Activated naive CD8-positive, alpha-beta T cell (primary cell): ENCODE measurements around the gene ZNF417.
"Not testable (repeated sequence)": the region's sequence is repeated elsewhere in the genome, so short reads cannot be mapped to it uniquely, and the experiment has no call there.

Source experiments
- H3K27ac Mint-ChIP-seq: one replicate; pipeline ENCODE4 v1.8.0; 2021; ENCODE audit warnings: mixed read lengths
- H3K27me3 Mint-ChIP-seq: one replicate; pipeline ENCODE4 v1.8.0; 2021; ENCODE audit warnings: mixed read lengths
- H3K36me3 Mint-ChIP-seq: one replicate; pipeline ENCODE4 v1.8.0; 2021; ENCODE audit warnings: mixed read lengths
- H3K4me1 Mint-ChIP-seq: one replicate; pipeline ENCODE4 v1.8.0; 2021; ENCODE audit warnings: low read depth, mixed read lengths
- H3K4me3 Mint-ChIP-seq: one replicate; pipeline ENCODE4 v1.8.0; 2021; ENCODE audit warnings: mild to moderate bottlenecking, mixed read lengths
- H3K9me3 Mint-ChIP-seq: one replicate; pipeline ENCODE4 v1.8.0; 2021; ENCODE audit warnings: low read depth, mixed read lengths

Gene ZNF417

GRCh38 chr19:57907394-57907793 is 9.0 kb downstream of the ZNF417 start:
- H3K36me3 Mint-ChIP-seq = peaks cover 51% of the 10 kb centered on the region
- H3K4me1 Mint-ChIP-seq = peaks cover 8% of the 10 kb centered on the region

GRCh38 chr19:57905258-57905657 is 11.1 kb downstream of the ZNF417 start:
- no peak overlapping the region for H3K27ac Mint-ChIP-seq

More at GRCh38 chr19:57907394-57907793, 9.0 kb downstream of the ZNF417 start:
- no peak overlapping the region for H3K4me3 Mint-ChIP-seq
- H3K27ac Mint-ChIP-seq = no peak overlapping the region
- no peaks in the 10 kb centered on the region for H3K27me3 Mint-ChIP-seq
- peaks cover 25% of the 10 kb centered on the region for H3K9me3 Mint-ChIP-seq

DNA sequence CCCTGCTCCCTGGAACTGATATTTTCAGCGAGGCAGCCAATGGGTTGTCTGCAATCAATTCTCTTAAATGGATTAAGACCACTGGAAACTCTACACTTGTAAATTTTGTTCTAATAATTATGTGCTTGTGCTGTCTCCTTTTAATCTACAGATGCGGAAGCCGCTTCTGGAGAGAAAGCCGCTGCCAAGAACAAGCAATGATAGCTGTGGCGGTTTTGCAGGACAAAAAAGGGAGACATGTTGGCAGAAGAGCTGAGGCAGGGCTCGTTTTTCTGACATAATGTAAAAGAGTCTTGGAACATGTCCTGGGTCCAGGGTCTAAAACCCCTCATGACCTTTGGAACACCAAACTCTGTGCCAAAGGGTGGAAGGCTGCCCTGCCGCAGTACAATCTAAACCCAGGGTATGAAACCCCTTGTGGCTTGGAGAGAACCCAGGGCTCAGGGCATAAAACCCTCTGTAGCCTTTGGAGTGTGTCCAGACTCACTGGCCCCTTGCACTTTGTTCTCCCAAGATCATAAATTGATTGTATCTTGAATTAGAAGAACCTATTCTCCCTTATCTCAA is 12.7 kb downstream of the ZNF417 start:
- H3K9me3 Mint-ChIP-seq = peaks cover 12% of the 10 kb centered on the region
- H3K27ac Mint-ChIP-seq = no peak overlapping the region

More at GRCh38 chr19:57905258-57905657, 11.1 kb downstream of the ZNF417 start:
- H3K4me1 Mint-ChIP-seq = peaks cover 6% of the 10 kb centered on the region
- H3K9me3 Mint-ChIP-seq = peaks cover 12% of the 10 kb centered on the region
- no peaks in the 10 kb centered on the region for H3K27me3 Mint-ChIP-seq
- H3K36me3 Mint-ChIP-seq = peaks cover 35% of the 10 kb centered on the region
- no peak overlapping the region for H3K4me3 Mint-ChIP-seq

GRCh38 chr19:57900311-57900710 is 16.1 kb downstream of the ZNF417 start:
- Mint-ChIP-seq H3K27ac (no peak overlapping the region), H3K9me3 (peaks cover 4% of the 10 kb centered on the region), H3K36me3 (peaks cover 23% of the 10 kb centered on the region), H3K4me3 (no peak overlapping the region), H3K4me1 (peaks cover 6% of the 10 kb centered on the region), H3K27me3 (no peaks in the 10 kb centered on the region)

More for the DNA sequence above, 12.7 kb downstream of the ZNF417 start:
- H3K4me3 Mint-ChIP-seq = no peak overlapping the region
- H3K36me3 Mint-ChIP-seq = peaks cover 32% of the 10 kb centered on the region
- no peaks in the 10 kb centered on the region for H3K27me3 Mint-ChIP-seq
- peaks cover 6% of the 10 kb centered on the region for H3K4me1 Mint-ChIP-seq

DNA sequence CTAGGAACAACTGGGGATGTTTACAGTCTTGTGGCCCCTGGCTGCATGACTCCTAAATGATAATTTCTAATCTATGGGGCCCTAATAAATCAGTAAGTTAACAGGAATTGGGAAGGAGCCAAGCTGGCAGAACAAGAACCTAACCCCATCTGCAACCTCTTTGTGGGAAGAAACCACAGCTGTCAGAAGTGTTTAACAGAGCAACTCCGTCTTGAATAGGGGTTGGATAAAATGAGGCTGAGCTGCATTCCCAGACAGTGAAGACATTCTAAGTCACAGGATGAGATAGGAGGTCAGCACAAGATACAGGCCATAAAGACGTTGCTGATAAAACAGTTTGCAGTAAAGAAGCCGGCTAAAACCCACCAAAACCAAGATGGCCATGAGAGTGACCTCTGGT is 25.7 kb downstream of the ZNF417 start:
- H3K27me3 Mint-ChIP-seq, H3K27ac Mint-ChIP-seq, H3K4me3 Mint-ChIP-seq: not testable (repeated sequence)
- H3K9me3 Mint-ChIP-seq = peaks cover 14% of the 10 kb centered on the region
- H3K4me1 Mint-ChIP-seq = peaks cover 21% of the 10 kb centered on the region
- H3K36me3 Mint-ChIP-seq = peaks cover 26% of the 10 kb centered on the region

GRCh38 chr19:57888560-57889231 is 27.7 kb downstream of the ZNF417 start, which contains the start of gene ZNF814:
TSS of gene ZNF814 (minus strand) at chr19:57889037. CDS start at chr19:57888802, 235 bp downstream.
- H3K4me1 Mint-ChIP-seq = peaks cover 21% of the 10 kb centered on the region
- H3K27ac Mint-ChIP-seq = peak within 1 kb of the TSS; percentile 87
- peaks cover 14% of the 10 kb centered on the region for H3K9me3 Mint-ChIP-seq
- no peaks in the 10 kb centered on the region for H3K27me3 Mint-ChIP-seq
- peak within 1 kb of the TSS; percentile 95 for H3K4me3 Mint-ChIP-seq
- H3K36me3 Mint-ChIP-seq = peaks cover 38% of the 10 kb centered on the region

DNA sequence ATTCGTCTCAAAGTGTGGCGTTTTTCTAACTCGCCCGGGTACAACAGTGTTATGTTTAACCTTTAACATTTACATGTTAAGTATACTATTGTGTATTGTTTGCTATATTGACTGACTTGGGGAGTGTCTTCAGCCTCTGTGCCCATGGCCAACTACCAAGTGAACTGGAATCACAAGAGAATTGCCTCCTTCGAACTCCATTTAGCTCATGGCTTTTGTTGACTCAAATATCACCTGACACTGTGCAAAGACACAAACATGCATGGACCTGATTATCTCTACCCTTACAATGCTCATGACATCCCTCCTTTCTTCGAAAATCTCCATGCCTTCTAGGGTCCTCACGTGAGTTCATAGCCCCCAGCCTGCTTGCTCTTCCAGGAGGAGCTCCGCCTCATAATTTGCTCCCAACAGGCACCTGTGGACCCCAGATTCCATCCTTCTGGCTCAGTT is 28.3 kb downstream of the ZNF417 start:
- H3K27ac Mint-ChIP-seq = peak overlapping the region; percentile 87
- peaks cover 38% of the 10 kb centered on the region for H3K36me3 Mint-ChIP-seq
- peak overlapping the region; percentile 95 for H3K4me3 Mint-ChIP-seq
- peaks cover 21% of the 10 kb centered on the region for H3K4me1 Mint-ChIP-seq
- H3K9me3 Mint-ChIP-seq = peaks cover 14% of the 10 kb centered on the region
- no peaks in the 10 kb centered on the region for H3K27me3 Mint-ChIP-seq

GRCh38 chr19:57887195-57887941 is 29.0 kb downstream of the ZNF417 start:
- peaks cover 21% of the 10 kb centered on the region for H3K4me1 Mint-ChIP-seq
- H3K36me3 Mint-ChIP-seq = peaks cover 43% of the 10 kb centered on the region
- H3K4me3 Mint-ChIP-seq = peak overlapping the region; percentile 95
- no peaks in the 10 kb centered on the region for H3K27me3 Mint-ChIP-seq
- peak overlapping the region; percentile 87 for H3K27ac Mint-ChIP-seq
- H3K9me3 Mint-ChIP-seq = peaks cover 14% of the 10 kb centered on the region

GRCh38 chr19:57886046-57886445 is 30.3 kb downstream of the ZNF417 start:
- peaks cover 14% of the 10 kb centered on the region for H3K9me3 Mint-ChIP-seq
- no peaks in the 10 kb centered on the region for H3K27me3 Mint-ChIP-seq
- peak overlapping the region; percentile 59 for H3K4me3 Mint-ChIP-seq
- peaks cover 21% of the 10 kb centered on the region for H3K4me1 Mint-ChIP-seq
- no peak overlapping the region for H3K27ac Mint-ChIP-seq
- H3K36me3 Mint-ChIP-seq = peaks cover 41% of the 10 kb centered on the region

DNA sequence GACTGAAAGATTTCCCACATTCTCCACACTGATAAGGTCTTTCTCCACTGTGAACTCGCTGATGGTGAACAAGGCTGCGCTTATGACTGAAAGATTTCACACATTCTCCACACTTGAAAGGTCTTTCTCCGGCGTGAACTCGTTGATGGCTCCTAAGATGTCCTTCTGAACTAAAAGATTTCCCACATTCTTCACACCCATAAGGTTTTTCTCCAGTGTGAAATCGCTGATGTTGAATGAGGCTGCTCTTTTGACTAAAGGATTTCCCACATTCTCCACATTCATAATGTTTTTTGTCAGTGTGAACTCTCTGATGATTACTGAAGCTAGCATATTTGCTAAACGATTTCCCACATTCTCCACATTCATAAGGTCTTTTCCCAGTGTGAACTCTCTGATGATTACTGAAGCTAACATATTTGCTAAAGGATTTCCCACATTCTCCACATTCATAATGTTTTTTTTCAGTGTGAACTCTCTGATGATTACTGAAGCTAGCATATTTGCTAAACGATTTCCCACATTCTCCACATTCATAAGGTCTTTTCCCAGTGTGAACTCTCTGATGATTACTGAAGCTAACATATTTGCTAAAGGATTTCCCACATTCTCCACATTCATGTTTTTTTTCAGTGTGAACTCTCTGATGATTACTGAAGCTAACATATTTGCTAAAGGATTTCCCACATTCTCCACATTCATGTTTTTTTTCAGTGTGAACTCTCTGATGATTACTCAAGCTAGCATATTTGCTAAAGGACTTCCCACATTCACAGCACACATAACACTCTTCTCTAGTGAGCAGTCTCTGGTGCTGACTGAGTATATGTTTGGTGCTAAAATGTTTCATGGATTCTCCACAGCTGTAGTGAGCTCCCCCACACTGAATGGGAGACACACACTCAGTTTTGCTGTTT is 42.3 kb downstream of the ZNF417 start:
- H3K27me3 Mint-ChIP-seq, H3K4me1 Mint-ChIP-seq, H3K27ac Mint-ChIP-seq, H3K4me3 Mint-ChIP-seq: not testable (repeated sequence)
- Mint-ChIP-seq H3K9me3 (peaks cover 23% of the 10 kb centered on the region), H3K36me3 (peaks cover 45% of the 10 kb centered on the region)

- no peak overlapping the region for H3K4me3 Mint-ChIP-seq
- peaks cover 26% of the 10 kb centered on the region for H3K9me3 Mint-ChIP-seq
- peaks cover 47% of the 10 kb centered on the region for H3K36me3 Mint-ChIP-seq
- no peak overlapping the region for H3K27ac Mint-ChIP-seq
- H3K4me1 Mint-ChIP-seq = no peaks in the 10 kb centered on the region
- H3K27me3 Mint-ChIP-seq = no peaks in the 10 kb centered on the region
Observed at GRCh38 chr19:57872450-57872849, 43.9 kb downstream of the ZNF417 start.

DNA sequence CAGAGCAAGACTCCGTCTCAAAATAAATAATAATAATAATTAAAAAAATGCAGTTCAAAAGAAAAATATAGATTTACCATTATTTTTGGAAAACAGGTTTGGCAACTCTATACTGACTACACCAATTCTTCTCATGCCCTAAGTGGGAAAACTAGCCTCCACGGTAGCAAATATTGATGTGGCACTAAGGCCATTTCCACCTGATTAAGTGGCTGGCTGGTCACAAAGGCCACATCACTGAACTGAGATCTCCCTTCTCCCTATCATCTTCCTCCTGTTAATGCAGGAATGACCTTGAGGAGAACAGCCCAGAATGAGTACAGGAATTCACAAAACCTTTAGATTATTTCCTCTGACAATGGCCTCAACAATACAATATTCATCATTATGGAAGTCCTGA is 46.2 kb downstream of the ZNF417 start:
- H3K27ac Mint-ChIP-seq = no peak overlapping the region
- no peaks in the 10 kb centered on the region for H3K4me1 Mint-ChIP-seq
- peaks cover 21% of the 10 kb centered on the region for H3K9me3 Mint-ChIP-seq
- H3K4me3 Mint-ChIP-seq = no peak overlapping the region
- peaks cover 47% of the 10 kb centered on the region for H3K36me3 Mint-ChIP-seq
- H3K27me3 Mint-ChIP-seq = no peaks in the 10 kb centered on the region

DNA sequence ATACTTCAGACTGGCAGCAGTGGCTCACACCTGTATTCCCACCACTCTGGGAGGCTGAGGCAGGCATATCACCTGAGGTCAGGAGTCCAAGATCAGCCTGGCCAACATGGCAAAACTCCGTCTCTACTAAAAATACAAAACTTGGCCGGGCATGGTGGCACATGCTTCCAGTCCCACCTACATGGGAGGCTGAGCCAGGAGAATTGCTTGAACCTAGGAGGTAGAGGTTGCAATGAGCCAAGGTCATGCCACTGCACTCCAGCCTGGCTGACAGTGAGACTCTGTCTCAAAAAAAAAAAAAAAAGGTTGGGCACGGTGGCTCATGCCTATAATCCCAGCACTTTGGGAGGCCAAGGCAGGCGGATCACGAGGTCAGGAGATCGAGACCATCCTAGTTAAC is 46.7 kb downstream of the ZNF417 start:
- H3K9me3 Mint-ChIP-seq = peaks cover 26% of the 10 kb centered on the region
- peaks cover 51% of the 10 kb centered on the region for H3K36me3 Mint-ChIP-seq
- not testable (repeated sequence) for H3K4me1 Mint-ChIP-seq, H3K4me3 Mint-ChIP-seq, H3K27me3 Mint-ChIP-seq, H3K27ac Mint-ChIP-seq

DNA sequence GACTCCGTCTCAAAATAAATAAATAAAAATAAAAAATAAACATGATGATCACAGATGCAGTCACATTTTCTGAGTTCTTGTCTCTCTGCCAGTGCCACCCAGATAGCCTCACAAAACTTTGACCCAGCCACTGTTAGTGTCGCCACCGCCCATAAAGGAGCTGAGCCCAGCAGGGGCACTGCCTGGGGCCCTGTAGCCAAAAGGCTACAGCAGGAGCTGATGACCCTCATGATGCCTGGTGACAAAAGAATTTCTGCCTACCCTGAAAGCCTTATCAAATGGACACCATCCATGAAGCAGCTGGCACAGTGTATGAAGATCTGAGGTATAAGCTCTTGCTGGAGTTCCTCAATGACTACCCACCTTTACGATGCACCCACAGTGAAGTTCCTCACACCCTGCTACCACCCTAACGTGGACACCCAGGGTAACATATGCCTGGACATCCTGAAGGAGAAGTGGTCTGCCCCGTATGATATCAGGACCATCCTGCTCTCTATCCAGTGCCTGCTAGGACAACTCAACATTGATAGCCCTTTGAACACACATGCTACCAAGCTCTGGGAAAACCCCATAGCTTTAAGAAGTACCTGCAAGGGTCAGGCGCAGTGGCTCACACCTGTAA is 48.4 kb downstream of the ZNF417 start:
- peak overlapping the region; percentile 16 for H3K27ac Mint-ChIP-seq
- H3K9me3 Mint-ChIP-seq = peaks cover 20% of the 10 kb centered on the region
- no peak overlapping the region for H3K4me3 Mint-ChIP-seq
- H3K27me3 Mint-ChIP-seq = no peaks in the 10 kb centered on the region
- H3K36me3 Mint-ChIP-seq = peaks cover 43% of the 10 kb centered on the region
- H3K4me1 Mint-ChIP-seq = no peaks in the 10 kb centered on the region
